GM21381 (cell line): Measurements from ENCODE around the gene CBFA2T3.

ENCODE experiments used
- ATAC-seq: cut with Tn5 transposase; IDR thresholded peaks from one replicate; pipeline ENCODE4 v1.9.1; 2021; ENCODE audit warnings: mild to moderate bottlenecking, moderate library complexity; ENCODE audit not compliant: unreplicated experiment

Gene CBFA2T3

GRCh38 chr16:88844419-88845036 is 132.5 kb downstream of the CBFA2T3 start:
- ATAC-seq: no peak

GRCh38 chr16:88843256-88843655 is 133.8 kb downstream of the CBFA2T3 start:
- no peak for ATAC-seq

GRCh38 chr16:88842806-88843205 is 134.2 kb downstream of the CBFA2T3 start:
- no peak for ATAC-seq

- ATAC-seq: no peak
These were observed 134.7 kb downstream of the CBFA2T3 start for GRCh38 chr16:88842308-88842756.

GRCh38 chr16:88841521-88842307 is 135.3 kb downstream of the CBFA2T3 start:
- no peak for ATAC-seq

GRCh38 chr16:88840600-88841215 is 136.3 kb downstream of the CBFA2T3 start:
- no peak for ATAC-seq

- no peak for ATAC-seq
These were observed 137.0 kb downstream of the CBFA2T3 start for GRCh38 chr16:88839745-88840599.

GRCh38 chr16:88839026-88839529 is 137.9 kb downstream of the CBFA2T3 start:
- ATAC-seq: no peak

GRCh38 chr16:88838566-88838965 is 138.4 kb downstream of the CBFA2T3 start:
- no peak for ATAC-seq

- no peak for ATAC-seq
These were observed 139.2 kb downstream of the CBFA2T3 start for GRCh38 chr16:88837806-88838205.

GRCh38 chr16:88836791-88837190 is 140.2 kb downstream of the CBFA2T3 start:
- no peak for ATAC-seq

GRCh38 chr16:88835818-88836217 is 141.2 kb downstream of the CBFA2T3 start:
- no peak for ATAC-seq

GRCh38 chr16:88835383-88835782 is 141.6 kb downstream of the CBFA2T3 start:
- ATAC-seq: no peak

- ATAC-seq: no peak
These were observed 142.3 kb downstream of the CBFA2T3 start for GRCh38 chr16:88834670-88835069.

- ATAC-seq: no peak
These were observed 143.9 kb downstream of the CBFA2T3 start for GRCh38 chr16:88833086-88833485.

GRCh38 chr16:88831838-88832237 is 145.2 kb downstream of the CBFA2T3 start:
- ATAC-seq: no peak

GRCh38 chr16:88830783-88831182 is 146.2 kb downstream of the CBFA2T3 start:
- ATAC-seq: no peak

GRCh38 chr16:88830258-88830657 is 146.7 kb downstream of the CBFA2T3 start:
- no peak for ATAC-seq

- ATAC-seq: no peak
These were observed 148.3 kb downstream of the CBFA2T3 start for GRCh38 chr16:88828711-88829110.

GRCh38 chr16:88827727-88828126 is 149.3 kb downstream of the CBFA2T3 start:
- no peak for ATAC-seq
